Epithelial cell of esophagus (primary cell): ENCODE measurements around the gene BTBD18.

ENCODE experiments used
- DNase-seq: peaks from one replicate; pipeline ENCODE4 v3.0.0; 2010; ENCODE audit warnings: low read depth
- H3K4me3 ChIP-seq: 2 replicates; pipeline ENCODE4 v1.5.1; 2011; ENCODE audit warnings: mild to moderate bottlenecking, low read length, control low read depth
- TF ChIP-seq, protein P1 (sequence below): IDR thresholded peaks from 2 replicates; pipeline ENCODE4 v1.5.1; 2011; ENCODE audit warnings: low read depth, mild to moderate bottlenecking, low read length, control low read depth, inconsistent platforms; ENCODE audit not compliant: insufficient read depth; ENCODE audit errors: missing control alignments

The BTBD18 gene, protein sequence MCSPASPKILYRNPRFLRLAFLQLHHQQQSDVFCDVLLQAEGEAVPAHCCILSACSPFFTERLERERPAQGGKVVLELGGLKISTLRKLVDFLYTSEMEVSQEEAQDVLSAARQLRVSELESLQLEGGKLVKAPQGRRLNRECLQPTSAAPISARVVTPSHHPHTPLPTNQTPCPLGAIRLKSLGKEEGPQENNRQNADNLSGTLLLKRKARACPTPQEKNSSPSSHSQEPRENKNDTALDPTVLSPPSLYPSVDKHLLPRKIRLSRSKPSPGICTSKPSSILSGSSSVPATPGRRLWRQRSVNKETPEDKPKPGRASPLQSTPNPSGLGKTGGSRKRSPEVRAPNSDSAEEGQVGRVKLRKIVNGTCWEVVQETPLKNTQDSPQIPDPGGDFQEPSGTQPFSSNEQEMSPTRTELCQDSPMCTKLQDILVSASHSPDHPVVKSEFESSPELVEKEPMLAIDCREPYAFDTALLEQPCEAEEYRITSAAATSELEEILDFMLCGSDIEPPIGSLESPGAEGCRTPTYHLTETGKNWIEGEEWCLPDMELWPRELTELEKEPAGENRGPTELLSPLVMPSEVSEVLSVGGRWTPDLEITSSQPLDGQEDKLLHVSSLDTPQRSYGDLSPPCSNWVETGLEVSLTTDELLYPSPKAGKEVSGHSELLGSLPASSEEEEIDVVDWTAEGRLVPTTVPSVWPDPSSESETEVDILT

DNA sequence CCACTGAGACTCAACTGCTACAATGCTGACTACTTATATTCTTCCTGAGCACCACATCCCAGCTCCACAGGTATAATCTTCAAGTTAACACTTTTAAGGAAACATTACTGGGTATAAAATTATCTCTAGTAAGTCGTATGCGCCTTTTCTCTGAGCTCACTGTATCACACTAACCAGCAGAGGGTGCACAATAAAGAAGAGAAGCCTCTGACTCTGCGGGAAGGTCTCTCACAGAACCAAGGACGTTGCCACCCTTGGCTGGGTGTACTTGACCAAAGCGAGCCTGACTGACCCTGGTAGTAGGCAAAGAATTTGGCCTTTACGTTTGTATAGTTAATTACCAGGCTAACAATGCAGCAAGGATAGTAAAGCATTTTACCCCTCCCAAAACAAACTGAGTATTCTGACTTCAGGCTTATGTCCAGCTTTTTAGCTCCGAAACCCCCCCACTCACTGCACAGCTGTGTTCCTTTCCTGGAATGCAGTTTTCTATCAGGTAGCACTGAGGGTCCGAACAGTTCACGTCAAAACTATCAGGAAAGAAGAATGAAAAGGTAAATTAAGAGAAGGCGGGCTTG lies at the start of gene BTBD18:
BTBD18 (minus strand) TSS at position 144 of the 578 bp plus-strand sequence. CDS start 631 bp downstream, outside the sequence.
- peak; percentile 69 for DNase-seq
- TF ChIP-seq, protein P1, sequence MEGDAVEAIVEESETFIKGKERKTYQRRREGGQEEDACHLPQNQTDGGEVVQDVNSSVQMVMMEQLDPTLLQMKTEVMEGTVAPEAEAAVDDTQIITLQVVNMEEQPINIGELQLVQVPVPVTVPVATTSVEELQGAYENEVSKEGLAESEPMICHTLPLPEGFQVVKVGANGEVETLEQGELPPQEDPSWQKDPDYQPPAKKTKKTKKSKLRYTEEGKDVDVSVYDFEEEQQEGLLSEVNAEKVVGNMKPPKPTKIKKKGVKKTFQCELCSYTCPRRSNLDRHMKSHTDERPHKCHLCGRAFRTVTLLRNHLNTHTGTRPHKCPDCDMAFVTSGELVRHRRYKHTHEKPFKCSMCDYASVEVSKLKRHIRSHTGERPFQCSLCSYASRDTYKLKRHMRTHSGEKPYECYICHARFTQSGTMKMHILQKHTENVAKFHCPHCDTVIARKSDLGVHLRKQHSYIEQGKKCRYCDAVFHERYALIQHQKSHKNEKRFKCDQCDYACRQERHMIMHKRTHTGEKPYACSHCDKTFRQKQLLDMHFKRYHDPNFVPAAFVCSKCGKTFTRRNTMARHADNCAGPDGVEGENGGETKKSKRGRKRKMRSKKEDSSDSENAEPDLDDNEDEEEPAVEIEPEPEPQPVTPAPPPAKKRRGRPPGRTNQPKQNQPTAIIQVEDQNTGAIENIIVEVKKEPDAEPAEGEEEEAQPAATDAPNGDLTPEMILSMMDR, result peak; percentile 70
- no peak within 1 kb of the TSS for H3K4me3 ChIP-seq

DNA sequence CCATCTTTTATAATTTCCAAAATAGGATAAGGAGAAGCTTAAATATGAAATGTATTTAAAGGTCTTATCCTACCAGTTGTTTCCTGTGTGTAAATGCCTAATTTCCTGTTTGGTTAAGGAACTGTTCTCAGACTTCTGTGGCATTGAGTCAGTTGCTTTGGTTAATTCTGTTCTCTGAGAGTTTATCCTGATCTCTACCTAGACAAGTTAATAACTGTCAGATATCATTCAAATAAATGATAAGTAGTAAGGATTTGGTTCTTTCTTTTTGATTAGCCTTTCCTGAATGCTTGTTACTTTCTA lies 49.5 kb upstream of the BTBD18 start:
- DNase-seq, result no peak
- H3K4me3 ChIP-seq, result no peak overlapping the region
- TF ChIP-seq, protein P1, result no peak

DNA sequence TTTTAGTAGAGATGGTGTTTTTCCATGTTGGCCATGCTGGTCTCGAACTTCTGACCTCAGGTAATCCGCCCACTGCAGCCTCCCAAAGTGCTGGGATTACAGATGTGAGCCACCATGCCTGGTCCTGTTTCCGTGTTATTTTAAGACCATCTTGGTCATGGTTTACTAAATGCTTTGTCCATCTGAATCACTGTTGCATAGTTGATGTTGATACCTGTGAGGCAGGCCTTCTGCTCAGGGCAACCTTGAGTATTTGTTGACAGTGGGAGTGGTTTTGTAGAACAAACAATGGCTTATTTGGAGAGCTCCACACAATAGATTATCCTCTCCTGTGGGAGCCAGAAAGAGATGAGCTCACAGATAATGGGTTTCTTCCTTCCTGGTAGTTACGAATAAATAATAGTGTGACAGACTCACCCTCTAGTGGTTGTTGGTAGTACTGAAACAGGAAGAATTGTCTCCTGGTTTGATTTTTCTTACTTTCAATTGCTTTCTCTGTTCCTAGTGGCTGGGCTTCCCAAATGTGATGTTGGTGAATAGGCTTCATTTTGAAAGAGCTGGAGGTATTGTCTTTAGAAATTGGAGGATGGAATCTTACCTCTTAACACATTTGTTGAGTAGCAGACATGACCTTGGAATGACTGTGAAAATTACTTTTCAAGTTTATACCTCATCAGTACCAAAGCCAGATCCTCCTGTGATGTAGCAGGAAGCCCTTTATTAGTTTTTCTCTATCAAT lies 49.0 kb upstream of the BTBD18 start:
- H3K4me3 ChIP-seq, result no peak overlapping the region
- DNase-seq, result peak; percentile 98
- TF ChIP-seq, protein P1, result peak; percentile 70

DNA sequence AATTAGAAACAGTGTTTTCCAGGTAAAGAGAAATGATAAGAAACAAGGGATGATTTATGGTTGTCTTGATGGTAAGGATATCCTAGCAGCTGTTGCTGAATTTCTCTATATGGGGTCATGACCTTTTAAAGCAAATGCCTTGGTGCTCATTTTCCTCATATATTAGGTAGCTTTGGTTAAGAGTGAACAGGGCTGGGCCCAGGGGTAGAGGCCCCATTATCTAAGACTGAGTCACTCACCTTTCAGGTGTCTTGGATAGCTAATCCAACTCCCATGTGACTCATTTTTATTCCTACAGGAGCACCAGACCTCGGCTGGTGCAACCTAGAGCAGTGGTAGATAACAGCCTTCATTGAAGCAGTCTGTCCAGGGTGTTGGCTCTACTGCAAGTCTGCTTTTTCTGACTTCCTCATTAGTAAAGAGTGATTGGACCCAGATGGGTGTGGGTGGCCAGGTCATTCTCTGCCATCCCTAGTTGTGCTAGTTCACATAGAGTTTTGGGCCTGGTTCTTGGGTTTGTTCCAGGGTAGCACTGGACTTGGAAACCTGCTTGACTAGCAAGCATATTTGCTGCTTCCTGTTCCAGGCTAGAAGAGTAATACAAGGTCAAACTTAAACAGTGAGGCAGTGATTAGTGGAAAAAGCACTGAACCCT lies 47.4 kb upstream of the BTBD18 start:
- TF ChIP-seq, protein P1, result no peak
- H3K4me3 ChIP-seq, result no peak overlapping the region
- DNase-seq, result peak; percentile 99

DNA sequence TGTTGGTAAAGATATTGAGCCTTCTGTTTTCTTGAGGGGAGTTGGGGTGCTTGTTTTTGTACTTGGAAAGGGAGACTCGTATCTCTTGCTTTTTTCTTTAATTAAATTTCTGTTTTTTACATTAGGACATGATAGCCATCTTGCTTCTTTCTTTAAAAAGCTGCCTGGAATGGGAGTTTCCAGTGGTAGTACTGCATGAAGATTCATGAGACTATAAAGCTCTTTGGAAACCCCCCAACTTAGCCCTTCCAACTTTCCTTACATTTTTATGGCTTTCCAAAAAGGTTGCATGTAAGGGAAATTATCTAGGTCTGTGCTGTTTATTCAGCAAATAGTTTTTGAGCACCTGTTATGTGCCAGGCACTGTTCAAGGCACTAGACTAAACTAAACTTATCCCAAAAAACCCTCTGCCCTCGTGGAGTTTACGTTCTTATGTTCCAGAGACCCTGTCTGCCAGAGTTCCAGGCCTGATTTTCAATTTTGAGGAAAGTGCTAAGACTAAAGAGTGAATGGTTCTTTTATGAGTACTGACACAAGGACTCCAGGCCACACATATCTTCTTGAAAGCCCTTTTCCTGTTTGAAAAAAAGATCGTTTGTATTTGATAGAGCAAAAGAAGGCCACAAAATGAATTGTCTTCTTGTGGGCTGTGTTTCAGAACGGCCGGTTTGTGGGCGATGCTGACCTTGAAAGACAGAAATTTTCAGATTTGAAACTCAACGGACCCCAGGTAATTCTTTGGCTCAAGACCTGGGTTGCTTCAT lies 41.9 kb upstream of the BTBD18 start:
- TF ChIP-seq, protein P1, result no peak
- DNase-seq, result no peak
- no peak overlapping the region for H3K4me3 ChIP-seq

DNA sequence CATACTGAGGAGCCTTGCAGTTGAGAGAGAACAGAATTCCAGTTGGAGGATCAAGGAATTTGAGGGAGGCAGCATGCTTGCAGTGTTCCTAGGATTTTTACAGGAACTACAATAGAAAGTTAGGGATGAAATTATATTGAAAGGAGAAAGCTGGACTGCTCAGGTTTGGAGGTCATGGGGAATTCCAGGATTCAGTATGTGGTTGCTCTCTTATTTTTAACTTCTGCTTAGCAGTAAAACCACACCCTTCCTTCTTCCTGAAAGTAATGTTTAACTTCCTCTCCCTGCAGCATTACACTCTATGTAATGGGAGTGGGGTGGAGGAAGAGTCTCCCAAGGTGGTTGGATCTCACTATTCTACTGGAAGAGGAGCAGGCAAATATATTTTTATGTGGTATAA lies 41.3 kb upstream of the BTBD18 start:
- H3K4me3 ChIP-seq, result no peak overlapping the region
- DNase-seq, result peak; percentile 57
- TF ChIP-seq, protein P1, result no peak
